ENCODE results near the gene CAND2.
"Not testable (repeated sequence)": the region's sequence is repeated elsewhere in the genome, so short reads cannot be mapped to it uniquely, and the experiment has no call there.

Gene CAND2

DNA sequence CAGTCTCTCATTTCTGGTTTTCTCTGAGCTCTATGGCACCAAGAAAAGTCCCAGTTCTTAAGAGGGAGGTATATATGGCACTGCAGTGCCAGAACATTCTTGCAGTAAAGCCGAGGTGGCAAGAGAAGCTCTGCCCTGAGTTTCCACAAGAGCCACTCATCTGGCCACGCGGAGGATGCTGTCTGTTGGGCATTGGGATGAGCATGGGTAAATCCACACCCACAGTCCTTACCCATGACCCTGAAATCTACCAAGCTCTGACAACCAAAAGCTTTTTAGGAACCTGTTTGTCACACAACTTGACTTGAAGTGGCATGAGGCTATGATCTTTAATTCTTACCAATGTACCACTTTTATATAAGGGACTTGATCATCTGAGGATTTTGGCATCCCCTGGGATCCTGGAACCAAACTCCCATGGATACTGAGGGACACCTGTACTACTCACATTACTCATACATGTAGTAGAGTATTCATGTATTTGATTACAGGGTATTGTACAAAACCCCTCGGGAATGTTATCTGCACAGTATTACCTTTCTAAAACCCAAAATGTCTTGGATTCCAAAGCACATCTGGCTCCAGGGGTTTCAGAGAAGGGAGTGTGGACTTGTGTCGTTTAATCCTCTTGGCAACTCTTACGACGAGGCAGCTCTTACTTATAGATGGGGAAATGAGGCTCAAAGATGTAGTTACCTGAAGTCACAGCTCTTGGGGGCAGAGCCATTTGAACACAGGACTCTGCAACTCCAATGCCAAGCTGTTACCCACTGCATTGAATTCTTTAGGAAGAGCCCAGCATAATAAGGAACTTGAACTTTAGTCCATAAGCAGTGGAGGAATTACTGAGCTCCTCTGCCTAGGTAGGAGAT lies 36.1 kb downstream of the CAND2 start:
- no peak for DNase-seq

DNA sequence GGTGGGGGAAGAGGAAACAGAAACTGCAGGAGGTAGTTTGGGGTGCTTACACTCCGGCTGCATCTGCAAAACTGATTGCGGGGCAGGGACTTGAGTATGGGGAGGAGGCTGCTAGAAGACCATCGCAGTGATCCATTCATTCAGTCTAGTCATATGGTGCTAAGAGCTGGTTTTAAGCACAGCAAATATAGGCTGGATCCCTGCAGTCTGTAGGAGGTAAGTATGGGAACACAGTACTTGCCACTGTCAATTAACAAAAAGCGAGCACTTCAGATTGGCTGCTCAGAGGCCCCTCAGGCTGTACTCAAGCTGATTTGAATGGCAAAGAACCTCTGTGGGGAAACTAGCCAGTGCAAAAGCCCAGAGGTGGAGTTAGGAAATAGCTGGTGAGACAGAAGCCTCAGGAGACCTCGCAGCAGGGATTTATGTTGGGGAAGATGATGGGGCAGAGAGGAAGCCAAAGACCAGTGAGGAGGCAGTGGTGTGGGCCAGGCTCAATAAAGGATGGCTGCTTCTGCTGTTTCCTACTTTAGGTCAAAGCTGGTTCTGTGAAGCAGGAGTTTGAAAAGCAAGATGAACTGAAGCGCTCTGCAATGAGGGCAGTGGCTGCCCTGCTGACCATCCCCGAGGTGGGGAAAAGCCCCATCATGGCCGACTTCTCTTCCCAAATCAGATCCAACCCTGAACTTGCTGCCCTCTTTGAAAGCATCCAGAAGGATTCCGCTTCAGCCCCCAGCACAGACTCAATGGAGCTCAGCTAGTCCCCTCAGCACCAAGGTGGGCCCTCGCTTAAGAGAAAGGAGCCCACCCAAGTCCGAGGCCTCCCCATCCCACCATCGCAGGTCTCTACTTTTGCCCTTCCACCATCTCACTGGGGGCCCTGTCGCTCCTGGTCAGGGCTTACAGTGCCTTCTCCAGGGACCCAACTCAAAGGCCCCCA lies 37.0 kb downstream of the CAND2 start:
- DNase-seq, result no peak

DNA sequence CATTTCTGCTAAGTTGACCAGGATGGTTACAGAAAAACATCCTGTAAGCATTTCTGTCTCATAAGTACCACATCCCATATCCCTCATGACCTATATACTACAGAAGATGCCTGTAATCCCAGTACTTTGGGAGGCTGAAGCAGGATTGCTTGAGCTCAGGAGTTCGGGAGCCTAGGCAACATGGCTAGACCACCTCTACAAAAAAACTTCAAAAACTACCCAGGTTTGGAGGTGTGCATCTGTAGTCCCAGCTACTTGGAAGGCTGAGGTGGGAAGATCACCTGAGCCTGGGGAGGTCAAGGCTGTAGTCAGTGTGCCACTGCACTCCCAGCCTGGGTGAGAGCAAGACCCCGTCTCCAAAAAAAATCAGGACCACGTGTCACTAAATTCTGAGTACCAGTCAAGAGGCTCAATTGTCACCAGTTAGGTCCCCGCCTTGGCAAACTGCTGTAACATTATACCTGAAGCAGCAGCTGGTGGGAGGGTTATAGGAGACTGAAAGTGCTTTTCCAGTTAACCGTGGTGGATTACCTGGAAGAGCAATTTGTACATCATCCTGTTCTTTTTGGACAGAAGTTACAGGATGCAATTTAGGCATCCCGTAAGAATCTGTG lies 38.7 kb downstream of the CAND2 start:
- DNase-seq, result no peak

DNA sequence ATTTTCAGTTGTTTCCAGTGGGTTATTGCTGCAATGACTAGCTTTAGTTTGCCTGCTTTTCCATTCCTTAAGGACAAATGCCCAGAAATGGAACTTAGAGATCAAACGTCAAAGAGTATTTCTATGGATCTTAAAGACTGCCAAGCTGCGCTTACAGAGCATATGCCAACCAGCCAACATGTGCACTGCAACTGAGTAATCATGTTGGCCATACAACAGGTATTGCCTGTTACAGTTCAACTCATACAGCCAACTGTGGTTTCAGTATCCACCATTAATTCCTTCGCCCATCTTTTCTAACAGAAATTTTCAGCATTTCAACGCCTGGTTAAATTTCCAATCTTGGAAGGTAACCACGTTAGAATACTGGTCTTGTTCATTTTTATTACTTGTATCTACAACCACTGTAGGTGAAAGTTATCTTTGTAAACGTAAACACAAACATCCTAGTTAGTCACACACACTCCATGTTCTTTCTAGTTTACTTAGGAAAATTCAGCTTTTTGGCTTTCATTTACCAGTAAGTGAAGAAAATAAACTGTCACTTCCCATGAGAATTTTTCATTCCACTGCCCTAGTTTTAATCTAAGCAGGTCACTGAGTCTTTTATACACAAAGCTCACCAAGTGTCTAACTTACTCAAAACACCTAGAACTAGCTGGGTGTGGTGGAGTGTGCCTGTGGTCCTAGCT lies 41.0 kb downstream of the CAND2 start:
- no peak for DNase-seq

DNA sequence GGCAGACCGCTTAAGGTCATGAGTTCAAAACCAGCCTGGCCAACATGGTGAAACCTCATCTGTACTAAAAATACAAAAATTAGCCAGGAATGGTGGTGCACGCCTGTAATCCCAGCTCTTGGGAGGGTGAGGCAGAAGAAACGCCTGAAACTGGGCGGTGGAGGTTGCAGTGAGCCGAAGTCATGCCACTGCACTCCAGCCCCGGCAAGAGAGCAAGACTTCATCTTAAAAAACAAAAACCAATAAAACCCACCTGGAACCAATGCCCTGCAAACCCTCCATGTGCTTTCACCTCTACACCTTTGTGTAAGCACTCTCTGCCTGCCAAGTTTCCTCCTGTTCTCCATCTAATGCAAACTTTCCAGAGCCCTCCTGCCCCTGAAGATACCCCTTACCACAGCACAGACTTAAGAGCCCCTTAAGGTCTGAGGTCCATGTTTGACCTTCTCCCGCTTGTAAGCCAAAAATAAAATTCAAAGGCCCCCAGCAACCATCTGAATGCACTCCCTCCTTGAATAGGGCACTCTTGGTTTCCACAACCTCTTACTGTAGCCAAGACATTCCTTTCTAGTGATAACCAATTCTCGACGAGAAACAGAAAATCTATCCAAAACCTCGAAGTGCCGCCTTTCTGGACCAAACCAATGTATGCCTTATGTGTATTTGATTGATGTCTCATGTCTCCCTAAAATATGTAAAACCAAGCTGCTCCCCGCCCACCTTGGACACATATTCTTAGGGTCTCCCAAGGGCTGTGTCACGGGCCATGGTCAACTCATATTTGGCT lies 41.9 kb downstream of the CAND2 start:
- DNase-seq, result no peak

DNA sequence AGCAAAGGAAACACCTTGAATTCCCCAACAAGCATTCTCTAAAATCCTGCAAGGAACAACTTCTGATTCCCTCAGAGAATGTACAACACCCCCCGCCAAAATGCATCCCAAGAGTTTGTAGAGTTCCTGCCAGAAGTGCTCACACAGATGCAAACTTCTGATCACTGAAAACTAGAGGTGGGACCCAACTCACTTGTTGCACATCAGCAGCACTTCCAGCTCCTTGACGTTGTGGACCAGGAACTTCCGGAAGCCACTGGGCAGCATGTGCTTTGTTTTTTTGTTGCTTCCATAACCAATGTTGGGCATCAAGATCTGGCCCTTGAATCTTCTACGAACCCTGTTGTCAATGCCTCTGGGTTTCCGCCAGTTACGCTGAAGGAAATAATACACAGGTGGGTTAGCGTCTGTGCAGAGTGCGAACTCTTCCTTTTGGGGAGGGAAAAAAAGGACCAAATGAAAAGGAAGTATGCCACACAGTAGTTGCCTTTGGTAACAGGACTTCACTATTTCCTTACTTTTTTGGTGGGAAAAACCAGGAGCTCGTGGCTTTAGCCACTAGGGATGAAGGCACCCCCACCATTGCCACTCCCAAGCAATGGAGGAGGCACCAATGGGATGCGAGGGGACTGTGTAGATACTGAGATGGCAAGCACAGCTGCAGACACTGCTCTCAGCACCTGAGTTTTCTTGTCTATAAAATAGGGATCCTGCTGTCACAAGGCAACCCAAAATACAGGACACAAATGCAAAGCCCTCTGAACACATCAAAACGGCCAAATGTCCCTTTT lies 42.9 kb downstream of the CAND2 start:
- DNase-seq, result no peak

DNA sequence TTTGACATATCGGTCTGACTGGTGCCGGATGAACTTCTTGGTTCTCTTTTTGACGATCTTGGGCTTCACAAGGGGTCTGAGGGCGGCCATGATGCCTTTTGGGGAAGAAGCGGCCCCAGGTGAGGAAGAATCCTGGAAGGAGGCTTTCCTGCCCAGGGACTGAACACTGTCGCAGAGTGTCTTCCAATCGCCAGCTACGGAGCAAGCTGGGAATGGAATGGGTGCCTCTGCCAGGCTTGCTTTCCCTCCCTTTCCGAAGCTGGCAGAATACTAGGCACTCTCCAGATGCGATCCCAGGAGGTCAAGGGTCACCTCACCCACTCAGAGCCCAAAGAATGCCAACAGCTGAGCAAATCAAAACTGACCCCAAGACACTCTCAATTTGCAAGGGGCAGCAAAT lies 43.7 kb downstream of the CAND2 start:
- not testable (repeated sequence) for DNase-seq

DNA sequence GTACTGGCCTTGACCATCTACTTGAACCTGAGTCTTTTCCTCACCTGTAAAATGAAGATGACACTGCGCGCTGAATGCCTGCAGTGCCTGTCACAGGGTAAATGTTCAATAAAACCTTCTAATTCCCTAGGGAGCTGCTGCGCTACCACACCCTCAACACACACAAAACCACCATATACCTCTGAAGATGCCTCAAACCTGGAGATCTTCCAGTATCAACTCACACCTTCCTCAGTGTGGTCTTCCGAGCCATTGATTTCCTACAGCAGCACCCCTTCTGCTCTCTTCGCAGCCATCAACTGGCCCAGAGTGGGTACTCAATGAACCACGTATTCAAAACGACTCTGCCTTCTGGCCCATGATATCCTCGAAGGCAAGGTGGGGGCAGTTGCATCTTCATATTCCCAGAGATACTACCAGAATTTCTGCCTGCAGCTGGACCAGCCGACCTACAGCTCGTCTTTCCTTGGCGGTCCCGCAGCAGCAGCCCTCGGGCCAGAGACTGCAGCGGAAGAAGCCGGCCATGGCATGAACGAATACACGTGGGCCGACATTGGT lies 44.2 kb downstream of the CAND2 start:
- DNase-seq, result no peak

DNA sequence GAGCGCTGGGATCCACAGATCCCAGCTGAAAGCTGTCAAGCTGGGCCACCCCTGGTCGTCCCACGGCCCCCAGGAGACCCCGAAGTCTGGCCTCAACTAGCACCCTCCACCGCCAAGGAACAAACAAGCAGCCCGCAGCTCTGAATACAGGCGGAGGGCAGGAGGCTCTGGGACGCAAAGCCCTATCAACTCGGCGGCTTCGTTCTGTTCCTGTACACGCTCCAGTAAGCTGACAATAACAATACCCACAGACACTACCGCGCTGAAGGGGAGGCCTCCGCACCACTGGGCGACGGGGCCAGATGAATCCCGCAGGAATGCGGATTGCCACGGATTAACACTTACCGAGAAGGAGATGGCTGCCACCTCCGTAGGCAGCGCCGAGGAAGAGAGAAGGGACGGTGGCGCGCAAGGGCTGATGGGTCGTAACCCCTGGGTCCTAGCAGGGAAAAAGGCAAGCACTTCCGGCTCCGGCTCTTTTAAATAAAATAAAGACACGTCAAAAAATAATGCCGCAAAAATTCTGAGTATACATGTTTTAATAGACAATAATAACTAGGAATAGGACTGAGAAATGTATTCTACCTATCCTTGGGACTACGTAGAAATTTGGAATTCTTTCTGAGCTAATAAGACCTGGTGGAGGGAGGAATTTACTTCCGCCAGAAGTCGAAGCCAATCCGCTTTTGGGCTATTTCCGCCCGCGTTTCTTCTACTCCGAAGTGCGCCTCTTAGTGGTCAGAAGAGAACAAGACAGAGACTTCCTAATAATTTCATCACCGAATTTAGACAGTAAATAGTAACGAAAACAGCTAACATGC lies 44.9 kb downstream of the CAND2 start, which contains the start of gene RPL32:
RPL32 (minus strand) TSS at position 417 of the 821 bp plus-strand sequence. CDS start 1,328 bp downstream, outside the sequence.
- peak; percentile 89 for DNase-seq

DNA sequence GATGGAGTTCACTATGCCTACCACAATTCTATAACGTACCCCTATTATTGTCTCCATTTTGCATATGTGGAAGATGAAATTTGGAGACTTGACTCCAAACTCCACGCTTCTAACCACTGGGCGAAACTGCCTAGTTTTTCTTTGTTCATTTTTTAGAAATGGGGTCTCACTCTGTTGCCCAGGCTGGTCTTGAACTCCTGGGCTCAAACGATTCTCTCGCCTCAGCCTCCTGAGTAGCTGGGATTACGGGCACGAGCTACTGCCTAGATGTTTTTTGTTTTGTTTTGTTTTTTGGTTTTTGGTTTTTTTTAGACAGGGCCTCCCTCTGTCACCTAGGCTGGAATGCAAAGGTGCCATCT lies 45.5 kb downstream of the CAND2 start:
- no peak for DNase-seq

DNA sequence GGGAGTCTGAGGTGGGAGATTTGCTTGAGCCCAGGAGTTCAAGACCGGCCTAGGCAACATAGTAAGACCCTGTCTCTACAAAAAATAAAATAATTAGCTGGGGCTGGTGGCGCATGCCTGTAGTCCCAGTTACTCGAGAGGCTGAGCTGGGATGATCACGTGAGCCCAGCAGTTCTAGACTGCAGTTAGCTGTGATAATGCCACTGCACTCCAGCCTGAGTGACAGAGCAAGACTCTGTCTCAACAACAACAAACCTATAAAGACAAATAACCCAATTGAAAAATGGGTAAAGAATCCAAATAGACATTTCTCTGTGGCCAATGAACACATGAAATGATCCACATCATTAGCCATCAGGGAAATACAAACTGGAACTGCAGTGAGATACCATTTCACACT lies 46.0 kb downstream of the CAND2 start:
- DNase-seq, result no peak

DNA sequence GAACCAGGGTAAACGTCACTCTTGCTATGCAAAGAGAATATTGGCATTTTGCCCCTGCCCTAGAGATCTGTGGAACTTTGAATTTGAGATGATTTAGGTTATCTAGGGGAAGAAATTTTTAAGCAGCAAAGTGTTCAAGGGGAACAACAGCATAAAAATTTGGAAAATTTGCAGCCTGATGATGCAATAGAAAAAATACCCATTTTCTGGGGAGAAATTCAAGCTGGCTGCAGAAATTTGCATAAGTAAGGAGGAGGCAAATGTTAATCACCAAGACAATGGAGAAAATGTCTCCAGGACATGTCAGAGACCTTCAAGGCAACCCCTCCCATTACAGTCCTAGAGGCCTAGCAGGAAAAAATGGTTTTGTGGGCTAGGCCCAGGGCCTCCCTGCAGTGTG lies 49.3 kb downstream of the CAND2 start:
- no peak for DNase-seq

DNA sequence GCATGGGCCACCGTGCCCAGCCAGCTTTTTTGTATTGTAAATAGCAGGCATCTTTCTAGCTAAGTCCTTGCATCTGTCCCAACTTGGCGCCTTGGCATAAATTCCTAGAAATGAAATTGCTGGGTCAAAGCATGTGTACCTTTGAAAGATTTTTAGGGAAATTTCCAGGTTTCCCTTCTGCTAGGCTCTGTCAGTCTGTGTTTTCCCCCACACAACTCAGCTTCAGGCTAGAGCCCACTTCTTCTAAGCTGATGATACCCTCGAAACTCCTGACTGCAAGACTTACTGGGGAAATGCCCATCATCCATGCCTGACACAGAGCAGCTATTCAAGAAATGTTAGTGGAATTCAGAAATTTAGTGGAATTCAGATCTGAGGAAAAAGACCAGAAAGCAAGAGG lies 55.7 kb downstream of the CAND2 start:
- DNase-seq, result no peak

DNA sequence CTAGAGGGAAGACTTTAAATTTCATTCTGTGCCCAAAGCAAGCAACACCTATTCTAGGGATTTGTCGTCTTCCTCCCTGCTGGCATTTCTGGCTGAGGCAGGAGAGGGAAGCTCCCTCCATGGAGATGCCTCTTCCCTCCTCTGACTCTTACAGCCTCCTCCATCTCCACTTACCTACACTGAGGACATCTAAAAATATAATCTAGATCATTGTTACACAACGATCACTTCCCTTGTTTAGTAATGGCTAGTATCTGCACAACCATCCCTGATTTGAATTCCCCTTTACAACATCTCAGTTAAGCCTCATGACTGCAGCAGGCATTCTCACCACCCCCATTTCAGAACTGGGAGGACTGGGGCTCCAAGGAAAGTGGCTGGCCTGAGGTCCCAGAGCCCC lies 57.4 kb downstream of the CAND2 start:
- not testable (repeated sequence) for DNase-seq

DNA sequence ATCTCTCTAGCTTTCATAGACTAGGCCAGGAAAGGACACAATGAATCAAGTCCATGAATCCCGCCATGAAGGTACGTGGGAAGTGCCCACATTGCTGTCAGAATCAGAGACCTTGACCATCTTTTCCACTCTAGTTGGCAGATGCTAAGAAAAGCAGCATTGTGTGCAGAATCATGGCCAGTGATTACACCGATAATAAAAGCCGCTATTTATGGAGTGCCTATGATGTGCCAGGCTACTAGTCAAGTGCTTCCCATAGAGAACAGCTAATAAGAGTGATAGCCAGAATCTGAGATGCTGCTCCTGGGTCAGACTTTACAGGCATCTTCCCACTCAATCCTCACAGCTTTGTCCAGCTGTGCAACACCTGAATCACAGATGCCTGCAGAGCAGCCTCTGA lies 58.1 kb downstream of the CAND2 start:
- DNase-seq, result no peak

DNA sequence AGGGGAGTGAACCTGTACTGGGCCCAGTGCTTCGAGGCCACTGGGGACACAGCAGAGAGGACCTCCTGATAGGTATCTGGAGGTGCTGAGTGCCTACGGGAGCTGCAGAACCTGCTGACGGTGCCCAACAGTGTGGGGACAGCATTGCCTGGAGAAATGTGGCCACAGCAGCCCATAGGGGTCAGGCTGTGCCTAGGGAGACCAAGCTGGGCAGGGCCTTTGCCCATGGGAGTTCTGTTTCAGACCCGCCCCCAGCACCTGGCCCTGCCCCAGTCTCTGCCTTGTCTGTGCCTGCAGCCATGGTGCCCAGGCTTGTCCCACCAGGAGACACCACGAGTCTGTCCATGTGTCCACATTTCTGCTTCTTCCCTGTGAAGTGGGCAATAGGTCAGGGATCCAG lies 60.1 kb downstream of the CAND2 start:
- no peak for DNase-seq

DNA sequence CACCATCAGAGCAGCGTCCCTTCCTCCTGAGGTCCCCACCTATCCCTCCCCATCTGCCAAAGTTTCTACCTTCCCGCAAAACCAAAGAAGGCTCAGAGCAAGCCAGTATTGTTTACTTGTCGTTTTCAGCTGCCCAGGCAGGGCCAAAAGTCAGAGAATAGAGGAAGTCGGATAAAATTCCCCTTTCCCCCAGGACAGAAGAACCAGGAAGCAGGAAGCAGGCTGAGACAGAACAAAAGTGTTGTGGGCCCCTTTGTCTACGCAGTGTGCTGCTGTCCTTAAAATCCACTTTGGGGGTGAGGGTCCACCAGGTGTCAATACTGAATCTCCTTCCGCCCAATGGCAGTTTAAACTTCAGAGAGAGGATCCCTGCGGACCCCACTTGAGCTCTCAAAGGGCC lies 63.4 kb downstream of the CAND2 start:
- DNase-seq, result no peak

DNA sequence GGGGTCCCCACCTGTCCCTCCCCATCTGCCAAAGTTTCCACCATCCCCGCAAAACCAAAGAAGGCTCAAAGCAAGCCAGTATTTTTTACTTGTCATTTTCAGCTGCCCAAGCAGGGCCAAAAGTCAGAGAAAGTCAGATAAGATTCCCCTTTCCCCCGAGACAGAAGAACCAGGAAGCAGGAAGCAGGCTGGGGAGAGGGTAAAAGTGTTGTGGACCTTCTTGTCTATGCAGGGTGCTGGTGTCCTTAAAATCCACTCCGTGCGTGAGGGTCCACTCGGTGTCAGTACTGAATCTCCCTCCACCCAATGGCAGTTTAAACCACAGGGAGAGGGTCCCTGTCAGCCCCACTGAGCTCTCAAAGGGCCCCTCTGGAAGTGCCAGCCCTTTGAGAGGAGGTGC lies 65.1 kb downstream of the CAND2 start:
- DNase-seq, result no peak

DNA sequence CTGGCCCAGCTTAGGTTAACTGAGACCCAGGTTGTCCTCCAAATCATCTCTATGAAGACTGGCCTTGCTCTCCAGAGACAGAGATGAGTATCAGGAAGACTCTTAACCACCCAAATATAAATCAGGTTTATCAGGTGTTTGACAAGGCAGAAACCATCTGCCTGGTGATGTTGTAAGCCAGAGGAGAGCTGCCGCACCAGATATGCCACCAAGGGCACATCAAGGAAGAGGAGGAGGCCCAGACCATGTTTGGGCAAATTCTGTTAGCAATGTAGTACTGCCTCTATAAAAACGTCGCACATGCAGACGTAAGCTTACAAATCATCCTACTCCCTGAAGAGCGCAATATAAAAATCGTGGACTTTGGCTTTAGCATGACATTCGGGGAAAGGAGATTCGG lies 65.9 kb downstream of the CAND2 start:
- no peak for DNase-seq

DNA sequence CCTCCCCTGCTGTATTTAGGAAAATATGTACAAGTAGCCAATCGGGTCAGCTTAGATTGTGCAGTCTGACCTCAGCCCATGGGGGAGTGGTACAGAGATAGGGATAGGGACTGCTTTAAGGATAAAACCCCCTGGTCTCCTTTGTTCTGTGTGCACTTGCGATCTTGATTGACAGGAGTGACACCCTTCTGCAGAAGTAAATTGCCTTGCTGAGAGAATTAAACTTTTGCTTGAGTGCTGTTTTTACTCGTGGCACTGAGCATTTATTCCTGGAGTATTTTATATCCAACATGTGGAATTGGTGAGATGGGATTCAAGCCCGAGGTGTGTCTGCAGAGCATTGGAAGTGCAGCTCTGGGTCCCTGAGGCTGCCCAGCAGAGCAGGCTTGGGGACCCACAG lies 68.8 kb downstream of the CAND2 start:
- no peak for DNase-seq

Data from right hindlimb (tissue), 1 donor.